Mucosa of descending colon (tissue), 3 donors: ENCODE measurements around the gene SLC16A5. TPM values are rescaled to one million over a fixed set of nuclear protein-coding genes. Genes with fewer than 3 reads are reported as not detected.
"Not testable (repeated sequence)": the region's sequence is repeated elsewhere in the genome, so short reads cannot be mapped to it uniquely, and the experiment has no call there.

Source experiments
- ATAC-seq: fragments of 200-7000 bp; cut with Tn5 transposase; one replicate; pipeline ENCODE4 v1.9.1; 2020; ENCODE audit warnings: mild to moderate bottlenecking, moderate library complexity
- DNase-seq, 3 donors: peaks; one replicate each; pipeline ENCODE4 v3.0.0-alpha.2; 2020
- H3K36me3 ChIP-seq: fragments of 200-600 bp; one replicate; pipeline ENCODE4 v1.8.0; 2021; ENCODE audit warnings: low read depth, mild to moderate bottlenecking
- H3K4me1 ChIP-seq: fragments of 200-600 bp; one replicate; pipeline ENCODE4 v1.8.0; 2021; ENCODE audit warnings: low read depth, mild to moderate bottlenecking
- H3K4me3 ChIP-seq: fragments of 200-600 bp; one replicate; pipeline ENCODE4 v1.8.0; 2021; ENCODE audit warnings: mild to moderate bottlenecking
- H3K9me3 ChIP-seq: fragments of 200-600 bp; one replicate; pipeline ENCODE4 v1.8.0; 2021; ENCODE audit warnings: mild to moderate bottlenecking
- CTCF ChIP-seq: fragments of 200-600 bp; IDR thresholded peaks from one replicate; pipeline ENCODE4 v1.8.0; 2022; ENCODE audit warnings: antibody characterized with exemption, mild to moderate bottlenecking
- intact Hi-C, 2 donors: fragments of 100-400 bp; cut with DNase I in 1 of 2; cut with micrococcal nuclease in 1 of 2; formaldehyde crosslinking; loops; one replicate each; pipeline versions ENCODE4 v1.11.0 to v1.11.1; 2022; cut with DNase I, micrococcal nuclease
- total RNA-seq, 3 donors: library from RNA; stranded (reverse); fragmentation: NEBNext Ultra II Directional in 2 of 3; extraction: Animal tissue kit (Norgen Biotek cat#: 25700) in 2 of 3; gene quantifications; one replicate each; pipeline versions ENCODE4 v1.2.1 to v1.2.4, GENCODE V29; 2021 to 2023
- donor health status: DM: no; HTN: no; CAD: no; lungs with moderate emphysema.
- donor health status: DM: no; HTN: no; CAD: no.
- donor health status: DM: no; HTN: yes; CAD: no.

The SLC16A5 gene
- total RNA-seq, 3 donors from 2014 or later, result 18.2 to 58.8 (median 26.4) TPM

DNA sequence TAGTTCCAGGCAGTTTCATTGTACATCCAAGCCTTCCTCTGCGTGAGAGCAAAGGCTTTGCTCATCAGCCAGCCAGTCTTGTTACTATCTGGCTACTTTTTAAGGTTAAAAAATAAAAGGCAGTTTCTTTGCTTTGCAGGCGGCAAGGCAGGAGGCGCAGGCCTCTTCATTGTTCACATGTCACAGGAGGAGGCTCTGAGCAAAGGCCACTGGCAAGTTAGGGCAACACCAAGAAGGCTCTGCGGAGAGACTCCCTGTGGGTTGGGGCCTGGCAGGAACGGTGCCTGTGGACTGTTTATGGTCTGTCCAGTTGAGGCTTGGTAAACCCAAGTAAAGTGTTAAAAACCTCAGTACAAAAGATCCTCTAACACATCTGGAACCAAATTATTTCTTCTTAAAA is 47.7 kb downstream of the SLC16A5 start:
- Histone ChIP-seq H3K4me1 (peaks cover 8% of the 10 kb centered on the region), H3K36me3 (no peaks in the 10 kb centered on the region), H3K9me3 (no peaks in the 10 kb centered on the region), H3K4me3 (no peak overlapping the region)
- TF ChIP-seq CTCF, result no peak
- intact Hi-C loops, result no loop called here
- no peak for ATAC-seq
- peak in 1 of 3 donors; percentile 15 for DNase-seq

GRCh38 chr17:75135946-75136345 is 48.2 kb downstream of the SLC16A5 start:
- ATAC-seq (no peak), DNase-seq (no peak)
- H3K4me3 ChIP-seq, result no peak overlapping the region
- H3K36me3 ChIP-seq, result no peaks in the 10 kb centered on the region
- H3K4me1 ChIP-seq, result peaks cover 5% of the 10 kb centered on the region
- H3K9me3 ChIP-seq, result no peaks in the 10 kb centered on the region
- no peak for TF ChIP-seq CTCF
- intact Hi-C loops, result no loop called here

DNA sequence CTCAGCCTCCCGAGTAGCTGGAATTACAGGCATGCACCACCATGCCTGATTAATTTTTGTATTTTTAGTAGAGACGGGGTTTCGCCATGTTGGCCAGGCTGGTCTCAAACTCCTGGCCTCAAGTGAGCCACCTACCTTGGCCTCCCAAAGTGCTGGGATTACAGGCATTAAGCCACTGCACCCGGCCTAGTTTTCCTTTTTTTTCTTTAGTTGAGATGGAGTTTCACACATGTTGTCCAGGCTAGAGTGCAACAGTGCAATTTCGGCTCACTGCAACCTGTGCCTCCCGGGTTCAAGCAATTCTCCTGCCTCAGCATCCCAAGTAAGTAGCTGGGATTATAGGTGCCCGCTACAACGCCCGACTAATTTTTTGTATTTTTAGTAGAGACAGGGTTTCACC is 50.0 kb downstream of the SLC16A5 start:
- H3K36me3 ChIP-seq, H3K4me3 ChIP-seq, H3K4me1 ChIP-seq, ATAC-seq, DNase-seq, intact Hi-C loops, H3K9me3 ChIP-seq: not testable (repeated sequence)

DNA sequence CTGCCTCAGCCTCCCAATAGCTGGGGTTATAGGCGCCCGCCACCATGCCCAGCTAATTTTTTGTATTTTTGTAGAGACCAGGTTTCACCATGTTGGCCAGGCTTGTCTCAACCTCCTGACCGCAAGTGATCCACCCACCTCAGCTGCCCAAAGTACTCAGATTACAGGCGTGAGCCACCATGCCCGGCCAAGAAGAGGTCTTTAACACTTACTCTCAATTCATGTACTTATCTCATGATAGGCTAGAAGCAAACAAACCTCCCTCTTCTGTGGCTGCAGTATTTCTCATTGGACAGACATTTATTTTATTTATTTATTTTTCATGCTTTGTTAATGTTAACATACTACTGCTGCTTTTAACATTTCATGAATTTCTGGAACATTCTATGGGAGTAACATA is 50.8 kb downstream of the SLC16A5 start:
- no peak for ATAC-seq

GRCh38 chr17:75142236-75142971 is 54.6 kb downstream of the SLC16A5 start:
- H3K36me3 ChIP-seq, result peaks cover 3% of the 10 kb centered on the region
- TF ChIP-seq CTCF, result no peak
- intact Hi-C loops, result no loop called here
- no peaks in the 10 kb centered on the region for H3K9me3 ChIP-seq
- no peak for DNase-seq
- ATAC-seq, result no peak
- H3K4me1 ChIP-seq, result no peaks in the 10 kb centered on the region
- no peak overlapping the region for H3K4me3 ChIP-seq

More for the DNA sequence above, 50.8 kb downstream of the SLC16A5 start:
- Histone ChIP-seq H3K4me3 (no peak overlapping the region), H3K36me3 (no peaks in the 10 kb centered on the region), H3K4me1 (no peaks in the 10 kb centered on the region), H3K9me3 (no peaks in the 10 kb centered on the region)
- no peak for TF ChIP-seq CTCF
- DNase-seq, result peak in 1 of 3 donors; percentile 17
- intact Hi-C loops, result no loop called here

DNA sequence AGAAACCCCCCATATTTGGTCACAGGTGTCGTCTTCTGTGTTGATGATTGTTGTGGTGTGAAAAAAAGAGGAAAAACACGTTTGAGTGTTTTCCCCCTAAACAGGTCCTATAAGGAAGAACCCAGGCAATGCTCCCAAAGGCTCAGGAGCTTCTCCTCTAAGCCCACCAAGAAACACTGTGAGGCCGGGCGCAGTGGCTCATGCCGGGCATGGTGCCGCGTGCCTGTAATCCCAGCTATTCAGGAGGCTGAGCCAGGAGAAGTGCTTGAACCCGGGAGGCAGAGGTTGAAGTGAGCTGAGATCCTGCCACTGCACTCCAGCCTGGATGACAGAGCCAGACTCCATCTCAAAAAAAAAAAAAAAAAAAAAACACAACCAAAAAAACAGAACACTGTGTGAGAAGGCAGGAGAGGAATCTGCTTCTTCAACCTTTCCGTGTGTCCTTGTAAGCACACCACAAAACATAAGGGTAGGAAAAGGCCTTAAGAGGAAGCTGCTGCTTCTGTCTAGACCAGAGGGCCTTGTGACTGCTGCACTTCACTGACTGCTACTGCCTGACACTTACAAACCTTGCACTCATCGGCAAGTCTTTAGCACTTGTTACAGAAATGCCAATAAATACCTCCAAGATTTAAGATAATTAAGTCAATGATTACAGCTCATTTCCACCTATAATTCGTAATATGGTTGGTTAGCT is 57.2 kb downstream of the SLC16A5 start:
- no peaks in the 10 kb centered on the region for H3K9me3 ChIP-seq
- intact Hi-C loops, result no loop called here
- H3K4me3 ChIP-seq, result no peak overlapping the region
- ATAC-seq (no peak), DNase-seq (no peak)
- TF ChIP-seq CTCF, result no peak
- peaks cover 10% of the 10 kb centered on the region for H3K4me1 ChIP-seq
- peaks cover 3% of the 10 kb centered on the region for H3K36me3 ChIP-seq
